ENCODE results near the gene ZER1.

Gene ZER1

DNA sequence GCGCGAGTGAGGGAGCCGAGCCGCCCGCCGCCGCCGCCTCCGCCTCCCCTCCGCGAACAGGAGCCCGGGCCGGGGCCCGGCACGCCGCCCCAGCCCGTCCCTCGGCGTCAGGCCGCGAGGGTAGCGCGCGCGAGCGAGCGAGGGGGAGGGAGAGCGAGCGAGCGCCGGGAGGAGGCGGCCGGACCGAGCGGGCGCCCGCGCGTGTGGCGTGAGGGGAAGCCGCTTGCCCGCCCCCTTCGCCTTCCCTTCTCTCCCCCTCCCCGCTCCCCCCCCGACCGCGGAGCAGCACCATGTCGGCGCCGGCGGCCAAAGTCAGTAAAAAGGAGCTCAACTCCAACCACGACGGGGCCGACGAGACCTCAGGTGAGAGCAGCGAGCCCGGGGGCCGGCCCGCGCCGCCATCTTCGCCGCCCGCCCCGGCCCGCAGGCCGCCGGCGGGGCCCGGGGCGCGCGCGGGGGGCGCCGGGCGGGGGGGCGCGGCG lies 82.4 kb downstream of the ZER1 start:
- no peak for DNase-seq

DNA sequence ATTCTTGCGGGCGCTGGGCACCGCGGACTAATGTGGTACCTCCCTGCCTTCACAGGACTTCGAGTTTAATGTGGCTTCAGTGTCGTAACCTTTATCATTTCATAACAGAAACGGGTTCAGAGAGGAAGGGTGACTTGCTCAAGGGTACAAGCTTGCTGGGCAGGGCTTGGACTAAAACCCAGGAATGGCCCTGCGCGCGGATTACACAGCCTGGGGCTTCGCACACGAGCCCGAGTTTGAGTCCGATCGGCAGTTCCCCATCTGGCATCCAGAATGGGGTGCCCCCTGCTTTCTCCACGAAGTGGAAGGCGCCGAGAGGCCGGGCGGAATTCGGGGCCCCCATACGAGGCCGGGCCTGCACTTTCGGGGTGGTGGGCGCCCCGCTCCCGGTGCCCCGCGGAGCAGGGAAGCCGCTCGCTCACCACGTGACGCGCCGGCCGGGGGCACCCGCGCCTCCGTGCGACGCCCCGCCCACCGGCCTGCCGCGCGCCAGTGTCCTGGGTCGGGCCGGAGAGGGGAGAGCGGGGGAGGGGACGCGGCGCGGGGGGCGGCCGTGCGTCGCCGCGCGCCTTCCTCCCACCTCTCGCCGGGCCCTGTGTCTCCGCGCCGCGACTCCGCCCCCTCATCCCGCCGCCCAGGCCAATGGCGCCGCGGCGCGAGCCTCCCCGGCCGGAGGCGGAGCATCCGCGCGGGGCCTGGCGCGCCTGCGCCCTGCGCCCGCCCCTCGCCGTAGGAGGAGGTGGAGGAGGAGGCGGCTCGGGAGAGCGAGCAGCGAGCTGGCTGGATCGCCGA lies 83.0 kb downstream of the ZER1 start, which contains the start of gene SET:
Gene SET (plus strand): TSS at position 722 of the 792 bp plus-strand sequence. CDS start 361 bp downstream, outside the sequence.
- peak; percentile 83 for DNase-seq

DNA sequence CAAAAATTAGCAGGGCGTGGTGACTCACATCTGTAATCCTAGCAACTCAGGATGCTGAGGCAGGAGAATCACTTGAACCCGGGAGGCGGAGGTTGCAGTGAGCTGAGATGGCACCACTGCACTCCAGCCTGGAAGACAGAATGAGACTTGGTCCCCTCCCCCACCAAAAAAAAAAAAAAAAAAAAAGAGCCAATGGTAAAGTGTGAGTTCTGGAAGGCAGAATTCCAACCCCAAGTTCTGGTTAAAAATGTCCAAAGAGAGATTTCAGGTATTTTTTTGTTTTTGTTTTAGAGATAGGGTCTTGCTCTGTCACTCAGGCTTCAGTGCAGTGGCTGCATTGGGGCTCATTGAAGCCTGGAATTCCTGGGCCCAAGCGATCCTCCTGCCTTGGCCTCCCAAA lies 84.3 kb downstream of the ZER1 start:
- DNase-seq: no peak

DNA sequence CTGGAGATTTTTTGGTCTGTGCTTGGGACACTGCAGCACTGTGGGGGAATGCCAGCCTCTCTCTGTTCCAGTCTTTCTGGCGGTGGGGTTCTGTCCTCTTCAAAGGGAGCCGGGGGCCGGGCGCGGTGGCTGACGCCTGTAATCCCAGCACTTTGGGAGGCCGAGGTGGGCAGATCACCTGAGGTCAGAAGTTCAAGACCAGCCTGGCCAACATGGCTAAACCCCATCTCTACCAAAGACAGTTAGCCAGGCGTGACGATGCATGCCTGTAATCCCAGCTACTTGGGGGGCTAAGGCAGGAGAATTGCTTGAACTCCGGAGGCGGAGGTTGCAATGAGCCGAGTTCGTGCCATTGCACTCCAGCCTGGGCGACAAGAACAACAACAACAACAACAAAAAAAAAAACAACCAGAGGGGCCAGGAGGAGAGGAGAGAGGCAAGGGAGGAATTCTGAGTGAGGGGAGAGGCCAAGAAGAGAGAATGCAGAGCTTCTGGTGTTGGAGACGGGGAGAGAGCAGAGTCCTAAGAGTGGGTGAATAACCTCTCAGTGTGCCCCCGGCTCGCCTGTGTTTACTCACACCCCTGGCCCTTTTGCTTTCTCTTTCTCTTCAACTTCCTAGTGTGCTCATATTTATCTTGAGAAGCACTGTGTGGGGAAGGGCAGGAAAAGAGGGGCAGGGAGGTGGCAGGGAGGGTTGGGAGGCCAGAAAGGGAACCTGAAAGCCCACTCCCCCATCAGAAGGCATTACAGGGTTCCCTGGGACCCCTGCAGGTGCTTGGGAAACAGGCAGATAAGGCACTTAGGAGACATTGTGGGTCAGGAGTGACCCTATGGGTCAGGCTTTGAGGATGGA lies 85.9 kb downstream of the ZER1 start:
- no peak for DNase-seq

DNA sequence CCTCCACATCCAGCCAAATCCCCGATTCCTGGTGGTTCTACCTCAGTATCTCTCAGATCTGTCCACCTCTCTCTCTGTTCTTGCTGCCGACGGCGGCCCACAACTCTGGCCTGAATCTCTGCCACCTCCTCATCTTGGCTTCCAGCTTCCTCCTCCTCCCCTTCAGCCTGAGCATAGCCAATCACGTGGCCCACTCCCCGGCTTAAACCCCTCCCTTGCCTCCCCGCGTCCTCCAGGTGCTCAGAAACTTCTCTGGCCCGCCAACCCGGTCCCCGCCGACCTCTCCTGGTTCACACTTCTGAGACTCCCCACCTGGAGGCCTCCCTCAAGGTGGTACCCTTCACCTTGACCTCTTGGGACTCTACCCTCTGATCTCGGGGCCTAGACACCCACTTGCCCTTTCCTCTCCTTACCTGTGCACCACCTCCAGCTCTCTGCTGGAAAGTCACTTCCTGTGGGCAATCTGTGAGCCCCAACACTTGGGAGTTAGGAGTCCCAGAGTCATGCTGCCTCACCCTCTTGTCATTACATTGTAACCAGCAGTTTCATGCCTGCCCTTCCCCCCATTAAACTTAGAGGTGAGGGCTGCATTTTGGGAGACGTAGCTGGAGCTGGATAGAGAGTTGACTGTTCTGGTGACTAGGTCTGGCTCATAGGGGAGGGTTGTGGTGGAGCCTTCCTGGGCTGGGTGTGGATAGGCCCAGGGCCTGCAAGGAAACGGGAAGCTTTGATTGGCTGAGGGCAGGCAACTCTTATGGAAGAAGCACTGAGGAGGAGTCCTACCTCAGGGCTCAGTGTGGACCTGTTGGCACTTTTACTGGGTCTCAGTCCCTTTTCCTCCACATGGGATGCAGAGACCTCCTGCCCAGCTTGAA lies 87.2 kb downstream of the ZER1 start:
- peak; percentile 67 for DNase-seq

DNA sequence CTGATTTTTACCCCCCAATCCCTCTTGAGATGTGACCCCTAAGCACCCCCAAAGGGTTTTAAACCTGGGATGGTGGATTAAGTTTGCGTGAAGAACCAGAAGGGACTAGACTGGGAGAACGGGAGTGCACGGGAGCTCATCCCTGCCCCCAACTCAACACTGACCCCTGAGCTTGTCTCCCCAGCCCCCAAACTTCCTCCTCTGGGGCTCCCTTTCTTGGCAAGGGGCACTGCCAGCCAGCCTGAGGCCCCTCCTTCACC lies 87.7 kb downstream of the ZER1 start:
- no peak for DNase-seq

DNA sequence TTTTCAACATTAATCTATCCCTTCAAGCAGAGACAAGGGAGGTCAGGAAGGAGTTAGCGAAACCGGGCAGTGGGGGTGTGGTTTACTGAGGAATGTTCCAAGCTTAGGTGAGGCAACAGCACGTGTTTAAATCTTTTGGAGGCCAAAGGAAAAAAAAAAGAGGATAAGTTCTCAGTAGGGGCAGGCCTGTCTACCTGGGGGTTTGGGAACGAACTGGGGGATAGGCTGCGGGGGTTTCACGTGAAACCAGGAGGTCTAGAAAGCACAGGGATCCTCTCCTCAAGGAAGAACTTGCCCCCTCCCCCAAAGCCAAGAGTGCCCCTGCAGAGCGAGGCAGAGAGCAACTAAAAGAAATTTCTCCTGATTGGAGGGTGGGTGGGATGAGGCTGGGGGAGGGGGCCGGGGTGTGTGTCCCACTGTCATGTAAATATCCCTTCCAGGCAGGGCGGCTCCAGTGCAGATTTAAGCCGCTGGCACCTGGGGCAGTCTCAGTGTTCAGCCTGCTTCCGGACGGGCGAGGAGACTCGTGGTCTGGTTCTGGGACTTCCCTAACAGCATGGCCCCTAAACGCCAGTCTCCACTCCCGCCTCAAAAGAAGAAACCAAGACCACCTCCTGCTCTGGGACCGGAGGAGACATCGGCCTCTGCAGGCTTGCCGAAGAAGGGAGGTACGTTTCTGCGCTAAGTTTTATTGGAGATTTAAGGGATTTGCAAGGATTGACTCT lies 88.2 kb downstream of the ZER1 start:
- peak; percentile 24 for DNase-seq
